Measurements from ENCODE around the gene CCDC134.

The CCDC134 gene

GRCh38 chr22:41838842-41839618 lies 38.6 kb downstream of the CCDC134 start:
- Histone ChIP-seq H3K9ac (ENCODE audit: low read depth, low read length) (no peak overlapping the region), H3K4me1 (ENCODE audit: control insufficient read depth, insufficient read depth, low read length) (peaks cover 14% of the 10 kb centered on the region), H3K36me3 (ENCODE audit: insufficient read depth, low read length) (peaks cover 12% of the 10 kb centered on the region), H3K4me2 (ENCODE audit: low read length) (no peak overlapping the region), H3K4me3 (ENCODE audit: low read length) (no peak overlapping the region), H3K9me3 (replicated peaks; ENCODE audit: low read length) (no peaks in the 10 kb centered on the region), H3K27me3 (ENCODE audit: control insufficient read depth, insufficient read depth, low read length) (no peaks in the 10 kb centered on the region)

GRCh38 chr22:41840216-41840615 lies 39.7 kb downstream of the CCDC134 start:
- H3K4me1 ChIP-seq (ENCODE audit: control insufficient read depth, insufficient read depth, low read length) = peaks cover 8% of the 10 kb centered on the region
- no peak overlapping the region for H3K9ac ChIP-seq (ENCODE audit: low read depth, low read length)
- no peak overlapping the region for H3K4me3 ChIP-seq (ENCODE audit: low read length)
- H3K9me3 ChIP-seq (replicated peaks; ENCODE audit: low read length) = no peaks in the 10 kb centered on the region
- peaks cover 12% of the 10 kb centered on the region for H3K36me3 ChIP-seq (ENCODE audit: insufficient read depth, low read length)
- no peak overlapping the region for H3K4me2 ChIP-seq (ENCODE audit: low read length)
- no peaks in the 10 kb centered on the region for H3K27me3 ChIP-seq (ENCODE audit: control insufficient read depth, insufficient read depth, low read length)

DNA sequence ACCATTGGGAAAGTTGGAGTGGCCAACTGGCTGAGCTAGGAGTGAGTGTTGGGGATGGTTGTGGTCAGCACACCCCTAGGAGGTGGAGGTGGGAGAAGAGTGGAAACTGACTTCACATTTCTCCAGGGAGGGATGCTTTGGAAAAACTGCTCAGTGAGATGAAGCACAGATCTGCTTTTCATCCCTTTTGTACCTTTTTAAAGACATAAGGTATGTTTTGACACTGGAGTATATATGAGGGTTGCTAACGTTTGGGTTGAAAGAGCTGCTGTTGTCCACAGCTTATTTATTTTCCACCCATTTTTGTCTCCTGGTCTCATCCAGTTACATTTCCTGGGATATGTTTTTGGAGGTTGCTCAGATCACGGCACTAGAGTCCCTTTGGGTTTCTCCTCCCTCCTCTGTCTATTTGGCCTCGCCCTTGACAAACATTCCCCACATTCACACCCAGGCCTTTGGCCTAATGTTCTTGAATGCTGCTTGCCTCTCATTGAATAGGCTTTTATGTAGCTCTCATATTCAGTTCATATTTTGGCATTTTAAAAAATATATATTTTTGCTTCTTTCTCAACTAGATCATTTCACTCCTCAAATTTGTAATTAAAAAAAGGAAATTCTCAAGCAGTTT lies 40.7 kb downstream of the CCDC134 start:
- H3K4me2 ChIP-seq (ENCODE audit: low read length) = no peak overlapping the region
- no peaks in the 10 kb centered on the region for H3K27me3 ChIP-seq (ENCODE audit: control insufficient read depth, insufficient read depth, low read length)
- peaks cover 14% of the 10 kb centered on the region for H3K4me1 ChIP-seq (ENCODE audit: control insufficient read depth, insufficient read depth, low read length)
- H3K9ac ChIP-seq (ENCODE audit: low read depth, low read length) = no peak overlapping the region
- H3K9me3 ChIP-seq (replicated peaks; ENCODE audit: low read length) = no peaks in the 10 kb centered on the region
- H3K4me3 ChIP-seq (ENCODE audit: low read length) = no peak overlapping the region
- H3K36me3 ChIP-seq (ENCODE audit: insufficient read depth, low read length) = peaks cover 7% of the 10 kb centered on the region

DNA sequence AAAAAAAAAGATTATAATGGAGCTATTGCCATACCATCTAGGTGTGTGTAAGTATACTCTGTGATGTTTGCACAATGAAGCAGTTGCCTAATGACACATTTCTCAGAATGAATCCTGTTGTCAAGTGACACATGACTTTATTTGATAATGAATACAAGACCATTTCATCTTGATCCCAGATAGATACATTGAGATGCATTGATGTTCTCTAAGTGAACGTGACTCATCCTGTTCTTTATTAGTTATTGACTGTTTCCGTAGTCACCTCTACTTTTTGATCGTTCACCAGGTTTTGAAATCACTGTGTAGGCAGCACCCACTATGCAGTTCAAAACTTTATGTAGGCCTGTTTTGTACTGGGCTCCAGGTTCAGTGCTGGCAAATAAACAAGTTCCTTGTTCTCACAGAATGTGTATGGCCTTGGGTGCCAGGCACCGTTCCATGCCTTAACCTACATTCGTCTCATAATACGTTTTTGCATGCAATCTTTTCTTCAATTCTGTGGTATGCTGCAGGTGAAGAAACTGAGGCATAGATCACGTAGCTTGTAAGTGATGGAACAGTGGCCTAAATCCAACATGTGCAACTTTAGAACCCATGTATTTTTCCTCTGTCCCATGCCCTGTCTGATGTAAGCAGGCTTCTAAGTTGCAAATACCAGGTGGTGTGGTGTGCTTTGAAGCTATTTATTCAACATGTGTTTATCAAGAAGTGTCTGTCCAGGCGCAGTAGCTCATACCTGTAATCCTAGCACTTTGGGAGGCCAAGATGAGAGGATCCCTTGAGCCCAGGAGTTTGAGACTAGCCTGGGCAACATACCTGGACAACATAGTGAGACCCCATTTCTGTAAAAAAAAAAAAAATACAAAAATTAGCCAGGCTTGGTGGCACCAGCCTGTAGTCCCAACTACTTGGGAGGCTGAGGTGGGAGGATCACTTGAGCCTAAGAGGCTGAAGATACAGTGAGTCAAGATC lies 42.8 kb downstream of the CCDC134 start:
- H3K4me1 ChIP-seq (ENCODE audit: control insufficient read depth, insufficient read depth, low read length) = peaks cover 19% of the 10 kb centered on the region
- H3K36me3 ChIP-seq (ENCODE audit: insufficient read depth, low read length) = peaks cover 2% of the 10 kb centered on the region
- H3K4me2 ChIP-seq (ENCODE audit: low read length) = no peak overlapping the region
- no peak overlapping the region for H3K4me3 ChIP-seq (ENCODE audit: low read length)
- no peak overlapping the region for H3K9ac ChIP-seq (ENCODE audit: low read depth, low read length)
- H3K9me3 ChIP-seq (replicated peaks; ENCODE audit: low read length) = no peaks in the 10 kb centered on the region
- H3K27me3 ChIP-seq (ENCODE audit: control insufficient read depth, insufficient read depth, low read length) = no peaks in the 10 kb centered on the region

- Histone ChIP-seq H3K4me3 (ENCODE audit: low read length) (no peak overlapping the region), H3K36me3 (ENCODE audit: insufficient read depth, low read length) (peaks cover 2% of the 10 kb centered on the region), H3K9ac (ENCODE audit: low read depth, low read length) (no peak overlapping the region), H3K9me3 (replicated peaks; ENCODE audit: low read length) (no peaks in the 10 kb centered on the region), H3K4me1 (ENCODE audit: control insufficient read depth, insufficient read depth, low read length) (peaks cover 19% of the 10 kb centered on the region), H3K4me2 (ENCODE audit: low read length) (no peak overlapping the region), H3K27me3 (ENCODE audit: control insufficient read depth, insufficient read depth, low read length) (no peaks in the 10 kb centered on the region)
These were observed 43.6 kb downstream of the CCDC134 start for GRCh38 chr22:41844036-41844435.

DNA sequence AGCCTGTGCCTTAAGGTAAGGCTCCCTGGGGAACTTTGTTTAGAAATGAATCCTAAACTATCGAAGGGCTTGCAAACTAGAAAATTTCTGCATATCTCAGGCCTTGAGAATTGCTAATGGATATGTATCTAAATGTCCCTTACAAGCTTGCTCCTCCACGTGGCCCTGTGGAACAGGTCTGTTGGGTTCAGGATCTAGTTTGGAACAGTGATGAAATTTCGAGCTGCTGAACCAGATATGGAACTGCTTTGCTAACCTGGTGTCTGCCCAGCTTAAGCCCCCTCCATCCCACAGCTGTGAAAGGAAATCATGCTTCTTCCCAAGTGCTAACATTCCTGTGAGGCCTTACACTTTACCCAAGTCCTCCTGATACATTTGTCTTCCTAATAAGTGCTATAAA lies 44.0 kb downstream of the CCDC134 start:
- Histone ChIP-seq H3K4me2 (ENCODE audit: low read length) (no peak overlapping the region), H3K36me3 (ENCODE audit: insufficient read depth, low read length) (peaks cover 2% of the 10 kb centered on the region), H3K27me3 (ENCODE audit: control insufficient read depth, insufficient read depth, low read length) (no peaks in the 10 kb centered on the region), H3K9me3 (replicated peaks; ENCODE audit: low read length) (no peaks in the 10 kb centered on the region), H3K4me3 (ENCODE audit: low read length) (no peak overlapping the region), H3K9ac (ENCODE audit: low read depth, low read length) (no peak overlapping the region), H3K4me1 (ENCODE audit: control insufficient read depth, insufficient read depth, low read length) (peaks cover 19% of the 10 kb centered on the region)

- no peaks in the 10 kb centered on the region for H3K9me3 ChIP-seq (replicated peaks; ENCODE audit: low read length)
- no peak overlapping the region for H3K4me2 ChIP-seq (ENCODE audit: low read length)
- H3K4me1 ChIP-seq (ENCODE audit: control insufficient read depth, insufficient read depth, low read length) = peaks cover 18% of the 10 kb centered on the region
- H3K27me3 ChIP-seq (ENCODE audit: control insufficient read depth, insufficient read depth, low read length) = no peaks in the 10 kb centered on the region
- no peak overlapping the region for H3K4me3 ChIP-seq (ENCODE audit: low read length)
- H3K36me3 ChIP-seq (ENCODE audit: insufficient read depth, low read length) = peaks cover 2% of the 10 kb centered on the region
- no peak overlapping the region for H3K9ac ChIP-seq (ENCODE audit: low read depth, low read length)
These were observed 45.1 kb downstream of the CCDC134 start for GRCh38 chr22:41845380-41846267.

DNA sequence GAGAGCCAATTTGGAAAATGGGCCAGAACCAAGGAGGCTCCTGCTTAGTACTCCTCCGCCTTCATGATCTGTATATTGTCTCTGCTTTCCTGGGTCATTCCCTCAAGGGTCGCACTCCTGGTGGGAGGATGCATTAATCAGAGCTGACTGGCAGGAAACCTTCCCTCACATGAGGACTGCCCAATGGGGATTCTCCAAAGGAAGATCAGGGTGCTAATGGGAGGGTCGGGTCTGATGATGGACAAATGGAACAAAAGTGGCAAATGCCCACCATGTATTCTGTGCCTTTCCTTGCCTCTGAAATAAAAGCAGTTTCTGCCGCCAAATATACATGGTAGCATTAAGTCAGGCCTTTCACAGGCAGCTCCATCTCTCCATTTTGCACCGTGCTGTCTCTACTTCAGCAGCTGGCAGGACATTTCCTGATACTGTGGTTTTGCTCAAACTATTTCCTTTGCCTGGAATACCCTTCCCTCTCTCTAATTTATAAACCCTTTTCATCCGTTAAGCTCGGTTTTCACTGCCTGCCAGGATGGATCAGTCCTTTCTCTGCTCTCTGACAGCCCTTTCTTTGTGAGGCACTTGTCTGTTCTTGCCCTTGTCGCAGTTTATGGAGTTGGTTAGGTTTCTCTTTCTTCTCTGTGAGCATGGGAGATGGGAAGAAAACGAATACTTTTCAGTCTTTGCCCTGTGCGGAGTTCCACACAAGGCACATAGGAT lies 45.9 kb downstream of the CCDC134 start:
- Histone ChIP-seq H3K4me3 (ENCODE audit: low read length) (no peak overlapping the region), H3K4me1 (ENCODE audit: control insufficient read depth, insufficient read depth, low read length) (peaks cover 11% of the 10 kb centered on the region), H3K9ac (ENCODE audit: low read depth, low read length) (no peak overlapping the region), H3K36me3 (ENCODE audit: insufficient read depth, low read length) (peaks cover 2% of the 10 kb centered on the region), H3K27me3 (ENCODE audit: control insufficient read depth, insufficient read depth, low read length) (no peaks in the 10 kb centered on the region), H3K4me2 (ENCODE audit: low read length) (no peak overlapping the region), H3K9me3 (replicated peaks; ENCODE audit: low read length) (no peaks in the 10 kb centered on the region)

GRCh38 chr22:41847300-41847699 lies 46.8 kb downstream of the CCDC134 start:
- Histone ChIP-seq H3K36me3 (ENCODE audit: insufficient read depth, low read length) (peaks cover under 1% of the 10 kb centered on the region), H3K9me3 (replicated peaks; ENCODE audit: low read length) (no peaks in the 10 kb centered on the region), H3K27me3 (ENCODE audit: control insufficient read depth, insufficient read depth, low read length) (no peaks in the 10 kb centered on the region), H3K4me1 (ENCODE audit: control insufficient read depth, insufficient read depth, low read length) (peaks cover 11% of the 10 kb centered on the region), H3K4me3 (ENCODE audit: low read length) (no peak overlapping the region), H3K4me2 (ENCODE audit: low read length) (no peak overlapping the region), H3K9ac (ENCODE audit: low read depth, low read length) (no peak overlapping the region)

- H3K4me1 ChIP-seq (ENCODE audit: control insufficient read depth, insufficient read depth, low read length) = peaks cover 11% of the 10 kb centered on the region
These were observed 48.0 kb downstream of the CCDC134 start for GRCh38 chr22:41848468-41848867.

More at GRCh38 chr22:41848468-41848867, 48.0 kb downstream of the CCDC134 start:
- Histone ChIP-seq H3K36me3 (ENCODE audit: insufficient read depth, low read length) (no peaks in the 10 kb centered on the region), H3K9ac (ENCODE audit: low read depth, low read length) (no peak overlapping the region), H3K4me3 (ENCODE audit: low read length) (no peak overlapping the region), H3K27me3 (ENCODE audit: control insufficient read depth, insufficient read depth, low read length) (no peaks in the 10 kb centered on the region), H3K9me3 (replicated peaks; ENCODE audit: low read length) (no peaks in the 10 kb centered on the region), H3K4me2 (ENCODE audit: low read length) (no peak overlapping the region)
